Myocyte (in vitro differentiated cells): ENCODE data around the gene NUDT13. TPM values are rescaled to one million over a fixed set of nuclear protein-coding genes. Genes with fewer than 3 reads are reported as not detected.
"Not testable (repeated sequence)": the region's sequence is repeated elsewhere in the genome, so short reads cannot be mapped to it uniquely, and the experiment has no call there.

Experiments
- DNase-seq: peaks from one replicate; pipeline ENCODE4 v3.0.0-alpha.2; 2012; ENCODE audit warnings: low read depth
- total RNA-seq: library from RNA; depleted of rRNA; stranded (reverse); fragments of >200 nt; gene quantifications from 2 replicates; pipeline ENCODE4 v1.2.3, GENCODE V29; 2014

NUDT13 gene
- total RNA-seq, 1 donor from 2014 or later: 2.6 TPM

DNA sequence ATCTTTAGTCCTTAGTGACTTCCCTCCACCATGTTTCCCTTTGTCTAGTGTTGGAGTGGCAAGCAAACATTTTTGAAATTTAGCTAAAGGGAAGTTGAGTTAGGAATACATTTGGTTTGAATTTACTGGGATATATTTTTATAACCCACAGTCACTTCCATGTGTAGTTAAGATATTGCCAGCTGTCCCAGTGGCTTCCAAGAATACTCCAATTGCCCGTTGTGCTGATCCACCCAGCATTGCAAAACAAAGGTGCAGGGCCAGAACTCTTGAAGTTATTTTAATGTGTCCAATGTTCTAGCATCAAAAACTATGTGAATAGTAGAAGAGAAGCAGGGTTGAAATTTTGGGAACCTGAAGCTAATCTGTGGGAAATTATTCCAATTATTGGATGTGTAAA is 11.1 kb upstream of the NUDT13 start:
- DNase-seq: peak; percentile 73

DNA sequence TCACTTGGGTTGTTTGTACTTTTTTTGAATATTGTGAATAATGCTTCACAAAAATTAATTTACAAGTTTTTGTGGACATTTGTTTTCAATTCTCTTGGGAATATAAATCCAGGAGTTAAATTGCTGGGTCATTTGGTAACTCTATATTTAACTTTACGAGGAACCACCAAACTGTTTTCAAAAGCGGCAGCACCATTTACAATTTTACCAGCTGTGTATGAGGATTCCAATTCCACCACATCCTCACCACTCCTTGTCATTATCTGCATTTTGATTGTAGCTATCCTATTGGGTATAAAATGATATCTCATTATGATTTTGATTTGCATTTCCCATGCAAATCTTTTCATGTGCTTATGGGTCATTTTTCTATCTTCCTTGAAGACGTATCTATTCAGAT is 4.0 kb upstream of the NUDT13 start:
- peak; percentile 74 for DNase-seq

DNA sequence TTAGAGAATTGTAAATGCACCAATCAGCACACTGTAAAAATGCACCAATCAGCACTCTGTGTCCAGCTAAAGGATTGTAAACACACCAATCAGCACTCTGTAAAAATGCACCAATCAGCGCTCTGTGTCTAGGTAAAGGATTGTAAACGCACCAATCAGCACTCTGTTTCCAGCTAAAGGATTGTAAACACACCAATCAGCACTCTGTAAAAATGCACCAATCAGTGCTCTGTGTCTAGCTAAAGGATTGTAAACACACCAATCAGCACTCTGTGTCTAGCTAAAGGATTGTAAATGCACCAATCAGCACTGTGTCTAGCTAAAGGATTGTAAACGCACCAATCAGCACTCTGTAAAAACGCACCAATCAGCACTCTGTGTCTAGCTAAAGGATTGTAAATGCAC is 1.0 kb upstream of the NUDT13 start:
- not testable (repeated sequence) for DNase-seq

DNA sequence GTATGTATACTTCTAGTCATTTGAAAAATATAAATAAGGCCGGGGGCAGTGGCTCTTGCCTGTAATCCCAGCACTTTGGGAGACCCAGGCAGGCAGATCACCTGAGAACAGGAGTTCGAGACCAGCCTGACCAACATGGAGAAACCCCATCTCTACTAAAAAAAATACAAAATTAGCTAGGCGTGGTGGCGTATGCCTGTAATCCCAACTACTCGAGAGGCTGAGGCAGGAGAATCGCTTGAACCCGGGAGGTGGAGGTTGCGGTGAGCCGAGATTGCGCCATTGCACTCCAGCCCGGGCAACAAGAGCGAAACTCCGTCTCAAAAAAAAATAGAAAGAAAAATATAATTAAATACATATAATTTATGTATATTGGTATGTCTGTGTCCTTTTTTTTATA is 1.8 kb downstream of the NUDT13 start:
- not testable (repeated sequence) for DNase-seq

- peak; percentile 15 for DNase-seq
Observed at GRCh38 chr10:73113551-73113950, 3.3 kb downstream of the NUDT13 start.

- DNase-seq: no peak
Observed at GRCh38 chr10:73116017-73116416, 5.8 kb downstream of the NUDT13 start.

DNA sequence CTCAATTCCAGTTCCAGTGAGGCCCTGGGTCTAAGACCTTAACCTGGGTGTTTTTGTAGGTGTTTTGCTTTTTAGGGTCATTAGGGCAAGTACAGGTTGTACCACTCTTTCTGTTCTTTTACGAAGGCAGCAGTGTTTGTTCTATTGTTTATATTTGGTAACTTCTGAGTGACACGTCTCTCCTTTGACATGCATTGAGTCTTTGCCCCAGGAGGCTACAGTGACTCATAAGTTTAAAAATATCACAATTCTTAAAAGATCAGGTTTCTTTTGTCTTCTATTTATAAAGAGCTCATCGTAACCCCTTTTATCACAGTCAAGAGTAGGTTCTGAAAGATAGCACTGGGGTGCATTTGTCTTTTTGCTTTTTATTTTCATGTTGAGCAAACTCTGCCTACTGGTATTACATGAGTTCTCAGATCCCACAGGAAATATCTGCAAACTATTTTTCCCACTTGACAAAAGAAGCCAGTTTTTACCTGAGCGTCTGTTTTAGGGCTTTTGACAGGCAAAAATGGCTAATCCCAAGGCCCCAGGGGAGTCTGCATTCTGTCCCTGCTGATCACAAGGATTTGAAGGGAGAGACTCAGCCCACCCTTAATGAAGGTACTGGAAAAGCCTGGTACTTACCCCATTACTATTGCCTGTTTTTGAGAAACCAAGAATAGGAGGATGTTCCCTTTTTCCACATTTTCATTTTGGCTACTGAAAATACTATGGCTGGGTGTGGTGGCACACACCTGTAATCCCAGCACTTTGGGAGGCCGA is 7.9 kb downstream of the NUDT13 start:
- peak; percentile 86 for DNase-seq

- no peak for DNase-seq
Observed at GRCh38 chr10:73119457-73119856, 9.2 kb downstream of the NUDT13 start.

- DNase-seq: no peak
Observed at GRCh38 chr10:73119952-73120351, 9.7 kb downstream of the NUDT13 start.

GRCh38 chr10:73126343-73126742 is 16.1 kb downstream of the NUDT13 start:
- DNase-seq: no peak

DNA sequence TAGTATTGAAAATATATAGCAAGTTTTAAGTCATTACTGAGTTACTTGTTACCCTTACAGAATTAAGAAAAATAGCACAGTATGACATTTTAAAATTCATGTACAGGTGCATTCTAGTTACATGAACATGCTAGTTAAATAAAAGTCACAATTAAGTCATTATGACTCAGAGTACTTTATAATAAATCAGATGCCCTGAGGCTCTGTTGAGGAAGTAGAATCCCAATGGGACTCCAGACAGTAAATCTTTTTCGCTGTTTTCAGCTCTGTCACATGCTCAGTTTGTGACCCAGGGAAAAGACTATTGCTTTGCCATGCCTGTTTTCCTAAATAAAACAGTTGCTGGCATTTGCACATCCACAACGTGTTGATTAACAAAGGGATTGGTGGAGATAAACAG is 21.0 kb downstream of the NUDT13 start:
- DNase-seq: no peak

- no peak for DNase-seq
Observed at GRCh38 chr10:73131913-73132686, 21.8 kb downstream of the NUDT13 start.

GRCh38 chr10:73134727-73135126 is 24.5 kb downstream of the NUDT13 start:
- no peak for DNase-seq

DNA sequence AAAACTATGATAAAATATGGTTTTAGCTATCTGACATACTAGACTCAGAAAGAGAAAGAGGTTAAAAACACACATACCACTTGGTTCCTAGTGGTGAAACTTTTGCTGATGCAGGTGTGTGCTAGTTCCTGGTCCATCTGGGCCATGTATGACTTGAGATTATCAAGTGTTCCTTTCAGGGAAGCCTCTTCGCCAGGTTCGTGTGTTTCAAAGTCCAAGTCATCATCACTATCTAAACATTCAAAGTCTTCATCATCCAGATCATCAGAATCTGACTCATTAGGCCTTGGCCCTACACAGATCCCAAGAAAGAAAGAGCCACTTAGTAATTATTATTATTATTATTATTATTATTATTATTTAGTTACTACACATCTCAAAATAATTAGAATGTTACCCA is 26.4 kb downstream of the NUDT13 start:
- DNase-seq: no peak

DNA sequence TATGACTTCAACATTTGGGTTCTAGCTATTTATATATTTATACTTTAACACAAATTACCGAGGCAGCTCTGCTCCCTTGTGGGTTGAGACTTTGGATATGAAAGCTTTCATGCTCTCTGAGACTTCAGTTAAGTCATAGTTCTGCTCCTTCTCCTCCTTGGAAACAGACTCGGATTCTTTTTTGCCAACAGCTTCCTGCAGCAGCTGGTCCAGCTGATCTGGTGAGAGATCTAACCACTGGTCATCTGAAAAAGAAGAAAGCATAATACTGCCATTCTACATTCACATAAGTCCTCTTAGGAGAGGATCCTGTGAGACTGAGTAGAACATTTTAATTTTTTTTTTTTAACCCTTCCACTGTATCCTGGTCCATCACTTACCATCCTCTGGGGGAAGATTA is 29.0 kb downstream of the NUDT13 start:
- peak; percentile 13 for DNase-seq

- no peak for DNase-seq
Observed at GRCh38 chr10:73141603-73142002, 31.3 kb downstream of the NUDT13 start.

GRCh38 chr10:73150633-73151413 is 40.6 kb downstream of the NUDT13 start:
- DNase-seq: not testable (repeated sequence)

DNA sequence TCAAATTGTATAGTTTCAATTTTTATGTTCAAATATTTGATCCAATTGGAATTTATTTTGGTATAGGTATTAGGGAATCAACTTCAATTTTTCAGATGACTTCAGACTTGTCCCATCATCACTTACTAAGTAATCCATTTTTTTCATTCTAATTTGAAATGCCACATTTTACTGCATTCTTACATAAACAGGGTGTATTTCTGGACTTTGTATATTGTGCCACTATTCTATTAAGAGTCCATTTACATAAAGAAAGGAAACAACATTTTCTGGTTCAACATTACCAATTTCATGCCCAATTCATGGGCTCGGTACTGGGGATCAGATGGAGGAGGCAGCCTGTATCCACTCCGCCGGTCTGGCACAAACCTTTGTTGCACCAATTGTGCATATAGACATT is 41.8 kb downstream of the NUDT13 start:
- DNase-seq: no peak

DNA sequence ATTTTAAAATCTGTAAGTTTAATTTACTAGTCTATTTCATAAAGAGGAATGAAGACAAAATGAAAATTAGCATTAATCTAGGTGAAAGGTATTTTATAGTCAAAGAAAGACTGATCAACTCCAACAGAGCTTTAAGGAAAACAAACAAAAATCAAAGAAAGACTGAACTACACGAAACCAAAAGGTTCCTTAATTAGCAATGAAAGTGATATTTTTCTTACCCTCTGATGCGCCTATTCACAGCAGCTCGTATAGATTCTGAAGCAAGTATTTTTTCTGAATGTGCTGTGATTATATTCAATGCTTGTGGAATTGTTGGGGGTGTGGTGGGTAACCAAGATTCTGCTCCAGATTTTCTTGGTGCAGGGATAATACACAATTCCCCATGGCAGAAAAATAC is 45.8 kb downstream of the NUDT13 start:
- no peak for DNase-seq

GRCh38 chr10:73159038-73159648 is 48.9 kb downstream of the NUDT13 start:
- DNase-seq: peak; percentile 59

- DNase-seq: no peak
Observed at GRCh38 chr10:73161079-73161478, 50.8 kb downstream of the NUDT13 start.
